GM20000 (cell line): ENCODE results near the gene FSTL4.
"Not testable (repeated sequence)": the region's sequence is repeated elsewhere in the genome, so short reads cannot be mapped to it uniquely, and the experiment has no call there.

Experiments used
- DNase-seq: peaks from one replicate; pipeline ENCODE4 v3.0.0; 2012; ENCODE audit warnings: low spot score
- TF ChIP-seq, protein P1 (sequence below): IDR thresholded peaks from 2 replicates; pipeline ENCODE4 v1.5.1; 2012; ENCODE audit warnings: mild to moderate bottlenecking, control low read depth; ENCODE audit errors: extremely low read depth, missing control alignments

Gene FSTL4

DNA sequence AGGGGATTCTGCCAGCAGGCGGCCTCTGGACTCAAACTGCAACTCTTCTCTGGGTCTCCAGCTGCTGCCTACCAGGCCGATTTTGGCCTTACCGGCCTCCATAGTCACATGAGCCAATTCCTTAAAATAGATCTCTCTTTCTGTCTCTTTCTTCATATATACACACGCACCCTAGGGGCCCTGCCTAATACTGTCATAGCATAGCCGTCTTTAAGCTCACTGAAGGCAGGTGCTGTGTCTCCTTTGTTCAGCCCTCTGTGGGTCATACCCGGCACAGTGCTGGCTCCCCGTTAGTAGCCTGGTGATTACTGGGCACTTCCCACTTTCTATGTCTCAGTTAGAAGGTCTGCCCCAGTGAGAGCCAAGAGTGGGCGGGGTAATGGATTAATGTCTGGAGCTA lies 419.6 kb downstream of the FSTL4 start:
- TF ChIP-seq, protein P1, sequence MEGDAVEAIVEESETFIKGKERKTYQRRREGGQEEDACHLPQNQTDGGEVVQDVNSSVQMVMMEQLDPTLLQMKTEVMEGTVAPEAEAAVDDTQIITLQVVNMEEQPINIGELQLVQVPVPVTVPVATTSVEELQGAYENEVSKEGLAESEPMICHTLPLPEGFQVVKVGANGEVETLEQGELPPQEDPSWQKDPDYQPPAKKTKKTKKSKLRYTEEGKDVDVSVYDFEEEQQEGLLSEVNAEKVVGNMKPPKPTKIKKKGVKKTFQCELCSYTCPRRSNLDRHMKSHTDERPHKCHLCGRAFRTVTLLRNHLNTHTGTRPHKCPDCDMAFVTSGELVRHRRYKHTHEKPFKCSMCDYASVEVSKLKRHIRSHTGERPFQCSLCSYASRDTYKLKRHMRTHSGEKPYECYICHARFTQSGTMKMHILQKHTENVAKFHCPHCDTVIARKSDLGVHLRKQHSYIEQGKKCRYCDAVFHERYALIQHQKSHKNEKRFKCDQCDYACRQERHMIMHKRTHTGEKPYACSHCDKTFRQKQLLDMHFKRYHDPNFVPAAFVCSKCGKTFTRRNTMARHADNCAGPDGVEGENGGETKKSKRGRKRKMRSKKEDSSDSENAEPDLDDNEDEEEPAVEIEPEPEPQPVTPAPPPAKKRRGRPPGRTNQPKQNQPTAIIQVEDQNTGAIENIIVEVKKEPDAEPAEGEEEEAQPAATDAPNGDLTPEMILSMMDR, result no peak
- DNase-seq, result no peak

DNA sequence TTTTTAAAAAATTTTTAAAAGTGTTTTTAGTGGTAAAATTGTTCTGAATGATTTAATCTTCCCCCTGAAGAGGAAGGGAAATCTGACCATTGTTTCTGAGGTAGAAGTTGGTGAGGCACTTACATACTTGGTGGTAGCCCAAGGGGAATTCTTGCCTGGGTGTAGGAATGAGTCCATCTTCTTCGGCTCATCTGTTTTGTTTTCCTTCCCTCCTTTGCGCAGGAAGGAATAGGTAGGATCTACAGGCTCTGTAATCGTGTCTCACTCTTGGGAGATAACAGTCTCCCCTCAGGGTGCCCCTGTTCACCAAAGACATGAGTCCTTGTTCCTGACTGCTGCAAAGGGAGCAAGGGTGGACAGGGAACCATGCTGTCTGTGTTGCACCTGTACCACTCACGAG lies 422.5 kb downstream of the FSTL4 start:
- DNase-seq, result no peak
- TF ChIP-seq, protein P1, result no peak

DNA sequence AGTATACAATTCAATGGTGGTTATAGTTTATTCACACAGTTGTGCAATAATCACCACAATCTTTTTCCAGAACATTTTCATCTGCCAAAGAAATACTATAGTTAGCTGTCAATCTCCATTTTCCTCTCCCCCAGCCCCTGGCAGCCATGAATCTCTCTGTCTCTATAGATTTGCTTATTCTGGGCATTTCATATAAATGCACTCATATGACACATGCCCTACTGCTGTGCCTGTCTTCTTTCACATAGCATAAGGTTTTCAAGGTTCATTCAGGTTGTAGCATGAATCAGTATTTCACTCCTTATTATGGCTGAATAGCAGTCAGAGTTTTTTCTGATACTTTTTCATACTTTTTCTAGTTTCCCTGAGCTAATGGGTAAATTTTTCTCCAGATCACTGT lies 432.9 kb downstream of the FSTL4 start:
- DNase-seq, result no peak
- TF ChIP-seq, protein P1, result no peak

DNA sequence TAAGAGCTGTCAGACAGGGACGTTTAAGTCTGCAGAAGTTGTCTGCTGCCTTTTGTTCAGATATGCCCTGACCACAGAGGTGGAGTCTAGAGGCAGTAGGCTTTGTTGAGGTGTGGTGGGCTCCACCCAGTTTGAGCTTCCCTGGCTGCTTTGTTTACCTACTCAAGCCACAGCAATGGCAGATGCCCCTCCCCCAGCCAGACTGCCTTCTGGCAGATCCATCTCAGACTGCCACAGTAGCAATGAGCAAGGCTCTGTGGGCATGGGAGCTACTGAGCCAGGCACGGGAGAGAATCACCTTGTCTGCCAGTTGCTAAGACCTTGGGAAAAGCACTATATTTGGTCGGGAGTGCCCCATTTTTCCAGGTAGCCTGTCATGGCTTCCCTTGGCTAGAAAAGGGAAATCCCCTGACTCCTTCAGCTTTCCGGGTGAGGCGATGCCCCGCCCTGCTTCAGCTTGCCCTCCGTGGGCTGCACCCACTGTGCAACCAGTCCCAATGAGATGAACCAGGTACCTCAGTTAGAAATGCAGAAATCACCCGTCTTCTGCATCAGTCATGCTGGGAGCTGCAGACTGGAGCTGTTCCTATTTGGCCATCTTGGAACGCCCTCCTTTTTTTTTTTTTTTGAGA lies 441.5 kb downstream of the FSTL4 start:
- not testable (repeated sequence) for DNase-seq

DNA sequence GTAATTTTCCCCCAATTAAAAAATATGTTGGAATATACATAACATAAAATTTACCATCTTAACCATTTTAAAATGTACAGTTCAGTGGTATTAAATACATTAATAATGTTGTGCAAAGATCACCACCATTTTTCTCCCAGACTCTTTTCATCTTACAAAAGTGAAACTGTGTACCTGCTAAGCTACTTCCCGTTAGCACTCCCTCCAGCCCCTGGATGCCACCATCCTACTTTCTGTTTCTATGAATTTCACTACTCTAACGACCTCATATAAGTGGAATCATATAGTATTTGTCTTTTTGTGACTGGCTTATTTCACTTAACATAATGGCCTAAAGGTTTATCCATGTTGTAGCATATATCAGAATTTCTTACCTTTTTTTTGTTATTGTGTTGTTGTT lies 447.6 kb downstream of the FSTL4 start:
- TF ChIP-seq, protein P1, result no peak
- DNase-seq, result no peak

DNA sequence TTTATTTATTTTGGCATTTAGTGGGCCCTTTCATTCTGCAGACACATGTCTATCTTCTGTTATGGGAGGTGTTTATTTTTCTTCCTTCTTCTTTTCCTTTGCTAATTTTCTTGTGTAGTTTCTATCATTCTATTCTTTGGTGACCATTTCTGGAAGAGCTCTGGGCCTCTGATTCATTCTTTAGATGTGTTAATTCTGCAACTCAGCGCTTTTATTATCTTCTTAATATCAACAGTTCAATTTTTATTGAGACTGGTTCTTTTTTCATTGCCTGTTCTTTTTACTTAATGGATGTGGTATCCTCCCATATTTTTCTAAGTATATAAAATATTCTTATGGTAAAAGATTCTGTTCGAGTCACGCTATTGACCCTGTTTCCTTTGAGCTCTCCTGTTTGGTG lies 448.5 kb downstream of the FSTL4 start:
- TF ChIP-seq, protein P1, result no peak
- no peak for DNase-seq

DNA sequence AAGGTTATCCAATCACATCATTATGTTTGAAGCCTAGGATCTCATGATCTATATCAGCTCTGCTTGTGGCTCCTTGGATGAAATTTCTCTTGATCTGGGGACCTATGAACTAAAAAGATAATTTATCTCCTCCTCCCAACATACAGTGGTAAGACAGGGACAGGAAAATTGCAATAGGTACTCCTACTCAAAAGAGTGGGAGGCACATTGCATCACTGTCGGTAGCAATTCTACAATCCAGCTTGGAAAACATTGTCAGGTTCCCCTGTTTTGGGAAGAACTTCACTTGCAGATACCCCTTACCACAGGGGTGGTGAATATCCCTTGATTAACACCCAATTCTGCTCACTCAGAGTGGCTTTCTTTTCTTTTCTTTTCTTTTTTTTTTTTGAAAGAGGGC lies 452.8 kb downstream of the FSTL4 start:
- no peak for DNase-seq
- TF ChIP-seq, protein P1, result no peak

DNA sequence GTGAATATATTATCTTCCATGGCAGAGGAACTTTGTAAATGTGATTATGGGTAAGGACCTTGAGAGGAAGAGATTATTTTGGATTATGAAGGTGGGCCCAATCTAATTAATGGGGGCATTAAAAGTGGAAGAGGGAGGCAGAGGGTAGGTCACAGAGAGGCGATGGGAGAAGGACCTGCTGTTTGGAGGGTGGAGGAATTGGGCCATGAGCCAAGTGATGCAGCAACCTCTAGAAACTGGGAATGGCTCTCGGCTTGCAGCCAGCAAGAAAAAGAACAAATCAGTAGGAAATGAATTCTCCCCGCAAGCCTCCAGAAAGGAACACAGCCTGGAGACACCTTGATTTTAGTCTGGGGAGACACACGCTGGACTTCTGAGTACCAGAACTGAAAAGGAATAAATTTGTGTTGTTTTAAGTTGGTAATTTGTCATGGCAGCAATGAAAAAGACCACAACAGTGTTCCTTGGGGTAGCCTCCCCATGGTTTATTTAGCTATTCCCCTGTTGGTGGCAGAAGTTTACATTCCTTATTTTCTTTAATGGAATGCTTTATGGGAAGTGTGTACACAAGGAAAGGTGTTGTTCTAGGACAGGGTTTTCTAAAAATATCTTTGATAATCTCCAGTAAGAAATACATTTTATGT lies 456.9 kb downstream of the FSTL4 start:
- no peak for DNase-seq
- TF ChIP-seq, protein P1, result no peak
